NCI-H2081 (cell line): ENCODE results near the gene SNRPA1.
A peak's percentile ranks its signal among the peaks of the same experiment; 100 is the strongest.
"Not testable (repeated sequence)": the region's sequence is repeated elsewhere in the genome, so short reads cannot be mapped to it uniquely, and the experiment has no call there.

Experiments used
- DNase-seq, 2 experiments: peaks; one replicate each; lab custom pipeline; 2025; lab: John Stamatoyannopoulos, UW

SNRPA1 gene

DNA sequence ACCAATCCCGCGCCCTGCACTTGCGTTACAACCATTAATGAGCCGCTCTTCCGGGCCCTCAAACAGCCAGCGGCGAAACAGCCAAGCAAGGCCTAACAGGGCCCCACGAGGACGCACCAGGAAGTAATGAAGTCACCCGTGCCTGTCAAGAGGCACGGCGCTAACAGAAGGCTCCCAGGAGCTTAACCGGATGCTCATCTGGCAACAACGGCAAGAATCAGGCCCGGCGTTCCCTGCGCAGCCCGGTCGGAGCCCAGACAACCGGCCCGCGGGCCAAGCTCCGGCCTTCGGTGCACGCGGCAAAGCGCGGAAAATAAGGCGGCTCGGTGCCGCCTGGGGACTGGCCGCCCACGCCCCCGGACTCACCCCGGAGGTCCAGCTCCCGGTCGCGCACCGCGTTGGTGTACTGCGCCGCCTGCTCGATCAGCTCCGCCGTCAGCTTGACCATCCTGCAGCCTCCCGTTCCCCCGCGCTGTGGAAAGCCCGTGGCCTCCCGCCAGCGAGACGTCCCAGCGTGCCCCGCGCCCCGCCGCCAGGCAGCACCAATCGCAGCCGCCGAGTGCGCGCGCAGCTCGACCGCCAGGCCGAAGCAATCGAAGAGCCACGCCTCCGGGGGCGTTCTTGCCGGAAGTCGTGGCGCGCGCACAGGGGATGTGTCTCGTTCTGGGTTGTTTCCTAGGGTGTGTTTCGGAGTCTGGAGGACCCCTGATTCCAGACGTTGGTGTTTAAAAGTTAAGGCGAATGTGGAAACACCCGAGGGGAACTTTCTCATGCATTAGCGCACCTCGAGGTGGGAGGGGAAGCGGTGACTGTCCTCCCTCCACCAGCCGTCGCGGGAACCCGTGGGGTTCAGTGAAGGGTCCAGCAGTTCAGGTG, at the start of gene SNRPA1:
TSS of gene SNRPA1 (minus strand) at position 518 of the 876 bp plus-strand sequence. CDS start at position 448, 70 bp downstream.
- DNase-seq: peak; percentile 91 to 96

GRCh38 chr15:101342056-101342455, 47.0 kb upstream of the SNRPA1 start:
- DNase-seq: no peak

DNA sequence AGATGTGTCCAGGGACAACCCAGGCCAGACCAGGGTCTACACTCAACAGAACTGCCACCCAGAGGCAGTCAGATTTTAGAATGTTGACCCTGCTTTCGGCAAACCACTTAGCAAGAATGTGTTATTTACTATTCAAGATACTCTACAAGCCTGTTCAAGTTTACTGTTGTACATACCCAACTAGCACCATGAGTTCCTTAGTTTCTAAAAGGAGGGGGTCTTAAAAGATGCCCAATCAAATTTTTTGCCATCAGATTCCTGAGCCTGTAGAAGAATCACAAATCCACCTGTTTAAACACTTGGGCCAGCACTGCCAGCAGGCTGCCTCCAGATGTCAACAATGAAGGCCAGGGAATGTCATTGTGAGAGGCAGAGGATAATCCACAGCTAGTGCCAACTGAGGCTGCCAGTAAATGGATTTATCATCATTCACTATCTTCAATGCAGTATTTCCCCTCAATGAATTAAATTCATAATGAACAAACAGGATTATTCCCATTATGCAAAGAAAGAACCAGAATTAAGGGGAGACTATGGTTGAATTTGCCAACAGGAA, 43.5 kb upstream of the SNRPA1 start:
- no peak for DNase-seq

DNA sequence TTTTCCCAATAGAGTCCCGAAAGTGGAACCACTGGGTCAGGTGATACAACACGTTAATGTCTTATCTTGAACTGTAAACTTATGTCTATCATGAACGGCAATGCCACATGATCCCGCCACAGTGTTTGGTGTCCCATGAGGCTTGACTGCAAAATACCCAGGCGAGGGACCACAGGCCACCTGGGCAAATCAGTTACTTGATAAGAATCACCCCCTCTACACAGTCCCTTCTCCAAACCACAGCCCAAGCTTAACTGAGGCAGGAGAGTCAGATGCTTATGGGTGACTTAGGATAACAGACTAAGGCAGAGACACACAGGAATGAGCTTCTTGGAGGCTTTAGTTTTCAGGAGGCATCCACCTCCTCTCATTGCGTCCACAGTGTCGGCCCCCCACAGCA, 42.9 kb upstream of the SNRPA1 start:
- DNase-seq: no peak

DNA sequence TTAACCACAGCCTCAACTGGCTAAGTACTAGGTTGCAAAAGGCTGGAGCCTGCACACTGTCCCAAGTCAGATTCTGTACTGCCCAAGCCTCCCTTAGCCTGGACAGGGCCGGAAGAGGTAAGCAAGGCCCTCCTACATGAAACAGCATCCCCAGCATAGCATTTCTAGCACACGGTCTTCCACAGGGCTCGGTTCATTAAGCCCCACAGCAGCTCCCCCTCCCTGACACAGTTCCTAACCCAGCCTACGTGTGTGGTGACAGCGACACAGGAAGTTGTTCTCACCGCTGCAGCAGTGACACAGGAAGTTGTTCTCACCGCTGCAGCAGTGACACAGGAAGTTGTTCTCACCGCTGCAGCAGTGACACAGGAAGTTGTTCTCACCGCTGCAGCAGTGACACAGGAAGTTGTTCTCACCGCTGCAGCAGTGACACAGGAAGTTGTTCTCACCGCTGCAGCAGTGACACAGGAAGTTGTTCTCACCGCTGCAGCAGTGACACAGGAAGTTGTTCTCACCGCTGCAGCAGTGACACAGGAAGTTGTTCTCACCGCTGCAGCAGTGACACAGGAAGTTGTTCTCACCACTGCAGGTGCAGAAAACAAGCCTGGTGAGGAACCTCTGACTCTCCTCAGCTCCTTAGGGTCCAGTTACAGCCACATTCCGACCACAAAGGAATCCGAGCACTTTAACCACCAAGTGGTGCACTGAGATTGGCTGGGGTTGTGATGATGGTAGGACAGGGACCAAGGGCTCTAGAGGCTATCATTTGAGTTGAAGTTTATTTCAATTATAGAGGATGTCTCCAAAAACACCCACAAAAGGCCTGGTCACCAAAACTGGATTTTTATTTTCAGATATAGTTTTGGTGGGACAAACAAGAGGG, 39.1 kb upstream of the SNRPA1 start:
- not testable (repeated sequence) for DNase-seq

GRCh38 chr15:101332061-101332467, 37.0 kb upstream of the SNRPA1 start:
- no peak for DNase-seq

DNA sequence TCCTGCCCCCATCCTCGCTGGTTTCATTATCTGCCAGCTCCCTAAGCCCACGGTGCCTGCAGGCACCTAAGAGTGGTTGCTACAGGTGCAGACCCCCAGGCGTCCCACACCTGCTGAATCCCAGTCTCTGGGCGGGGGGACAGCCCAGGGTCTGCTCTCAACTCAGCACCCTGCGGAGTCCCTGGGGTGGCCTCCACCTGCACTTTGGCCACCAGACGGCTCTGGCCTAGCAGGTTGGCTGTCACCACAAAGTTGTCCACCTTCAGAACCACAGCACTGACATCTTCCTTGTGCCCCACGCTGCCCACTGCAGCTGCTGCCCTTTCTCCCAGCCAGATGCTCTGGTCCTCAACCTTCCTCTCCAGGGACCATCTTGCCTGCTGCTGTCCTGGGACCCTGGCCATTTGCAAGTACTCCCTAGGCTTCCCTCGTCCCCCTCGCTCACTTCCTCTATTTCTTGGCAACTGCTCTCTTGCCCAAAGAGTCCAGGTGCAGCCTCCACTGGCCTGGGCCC, 34.9 kb upstream of the SNRPA1 start:
- DNase-seq: no peak

DNA sequence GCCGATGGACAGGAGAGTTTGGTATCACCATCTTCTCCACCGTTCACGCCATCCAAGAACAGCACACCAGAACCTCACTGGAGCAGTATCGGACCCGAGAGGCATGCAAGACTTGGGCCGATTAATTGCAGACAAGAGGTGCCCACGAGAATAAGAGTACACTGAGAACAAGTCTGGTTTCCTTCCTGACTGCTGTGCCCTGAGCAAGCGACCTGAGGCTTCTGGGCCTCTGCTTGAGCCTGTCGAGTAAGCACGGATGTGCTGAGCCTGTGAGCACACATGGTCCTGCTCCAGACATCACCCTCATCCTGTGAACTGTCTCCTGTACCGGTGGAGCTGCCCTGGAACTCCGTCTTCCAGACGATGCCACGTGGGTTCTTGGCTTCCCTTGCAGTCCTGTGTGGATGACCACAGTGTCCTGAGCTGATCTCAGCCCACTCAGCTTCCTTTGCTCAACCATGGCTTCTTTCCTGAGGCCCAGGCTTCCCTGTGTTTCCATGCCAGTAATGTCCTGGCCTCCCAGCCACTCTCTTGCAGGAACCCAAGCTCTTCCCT, 34.3 kb upstream of the SNRPA1 start:
- no peak for DNase-seq

GRCh38 chr15:101328001-101328400, 33.0 kb upstream of the SNRPA1 start:
- DNase-seq: no peak

- DNase-seq: no peak
Measured at GRCh38 chr15:101327147-101327740, 32.2 kb upstream of the SNRPA1 start.

DNA sequence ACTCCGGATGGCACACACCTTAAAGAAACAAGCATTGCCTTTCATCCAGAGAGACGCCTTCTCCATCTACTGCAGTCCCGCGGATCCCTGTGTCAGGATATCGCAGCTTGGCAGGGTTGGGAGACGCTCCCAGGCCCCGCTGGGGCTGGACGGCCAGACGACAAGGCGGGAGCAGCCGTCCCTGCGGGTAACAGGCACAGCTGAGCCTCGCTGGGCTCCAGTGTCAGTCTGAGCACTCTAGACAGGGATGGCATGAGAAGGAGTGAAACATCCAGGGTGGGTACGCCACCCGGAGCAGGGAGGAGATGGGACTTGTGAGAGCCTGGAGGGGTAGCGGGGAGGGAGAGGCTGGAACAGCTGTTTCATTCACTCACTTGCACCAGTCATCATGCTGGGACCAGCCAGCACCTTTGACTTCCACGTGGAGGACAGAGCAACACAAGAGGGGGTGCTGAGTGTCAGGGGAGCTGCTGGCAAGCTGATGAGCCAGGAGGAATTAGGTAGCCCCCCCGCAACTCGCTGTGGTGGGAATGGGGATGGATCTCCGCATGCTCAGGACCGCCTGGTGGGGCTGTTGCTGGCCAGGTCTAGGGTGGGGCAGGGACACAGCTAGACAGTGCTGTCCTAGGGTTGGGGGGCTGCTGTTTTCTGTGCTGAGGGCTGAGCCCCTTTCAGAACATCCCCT, 31.6 kb upstream of the SNRPA1 start:
- no peak for DNase-seq

DNA sequence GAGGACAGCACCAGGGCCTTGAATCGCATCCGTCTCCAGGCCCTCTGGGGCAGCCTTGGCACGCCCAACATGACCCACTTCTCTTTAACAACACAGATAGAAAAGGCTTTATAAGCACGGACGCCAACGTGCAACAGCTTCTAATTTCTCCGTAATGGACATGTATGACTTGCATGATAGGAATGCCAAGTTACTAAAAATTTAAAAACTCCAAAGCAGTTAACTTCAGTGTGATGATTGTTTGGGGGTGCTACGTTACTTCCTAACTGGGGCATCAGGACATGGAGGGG, 30.9 kb upstream of the SNRPA1 start:
- no peak for DNase-seq

DNA sequence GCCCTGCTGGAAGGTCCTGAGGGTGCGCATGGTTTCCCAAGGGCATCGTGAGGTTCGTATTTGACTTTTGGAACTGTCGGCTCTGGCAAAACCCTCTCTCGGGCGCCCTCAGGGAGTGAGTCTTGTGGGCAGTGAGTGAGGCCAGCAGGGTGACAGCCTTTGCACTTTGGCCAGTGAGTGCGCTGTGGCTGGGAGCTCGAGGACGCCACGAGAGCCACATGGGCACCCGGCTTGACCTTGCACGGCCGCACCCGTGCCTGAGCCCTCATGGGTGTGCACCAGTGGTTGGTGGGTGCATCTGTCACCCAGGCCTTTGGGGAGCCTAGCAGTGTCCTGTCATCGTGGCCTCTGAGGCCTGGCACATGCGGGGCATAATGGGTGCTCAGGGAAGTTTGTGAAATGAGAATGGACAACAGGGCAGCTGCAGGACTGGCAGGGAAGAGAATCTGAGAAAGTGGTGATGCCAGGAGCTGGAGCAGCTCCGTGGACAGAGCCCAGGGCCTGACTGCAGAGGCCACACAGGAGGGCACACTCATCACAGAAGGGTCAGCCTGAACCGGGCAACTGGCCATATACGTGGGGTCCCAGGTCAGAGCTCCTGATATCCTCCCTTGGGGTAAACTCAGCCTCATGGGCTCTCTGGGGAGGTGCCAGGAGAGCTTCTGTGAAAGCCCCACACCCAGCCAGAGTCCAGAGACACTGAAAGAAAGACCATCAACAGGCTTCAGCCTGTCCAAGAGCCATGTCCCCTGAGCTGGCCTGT, 30.4 kb upstream of the SNRPA1 start:
- DNase-seq: no peak

DNA sequence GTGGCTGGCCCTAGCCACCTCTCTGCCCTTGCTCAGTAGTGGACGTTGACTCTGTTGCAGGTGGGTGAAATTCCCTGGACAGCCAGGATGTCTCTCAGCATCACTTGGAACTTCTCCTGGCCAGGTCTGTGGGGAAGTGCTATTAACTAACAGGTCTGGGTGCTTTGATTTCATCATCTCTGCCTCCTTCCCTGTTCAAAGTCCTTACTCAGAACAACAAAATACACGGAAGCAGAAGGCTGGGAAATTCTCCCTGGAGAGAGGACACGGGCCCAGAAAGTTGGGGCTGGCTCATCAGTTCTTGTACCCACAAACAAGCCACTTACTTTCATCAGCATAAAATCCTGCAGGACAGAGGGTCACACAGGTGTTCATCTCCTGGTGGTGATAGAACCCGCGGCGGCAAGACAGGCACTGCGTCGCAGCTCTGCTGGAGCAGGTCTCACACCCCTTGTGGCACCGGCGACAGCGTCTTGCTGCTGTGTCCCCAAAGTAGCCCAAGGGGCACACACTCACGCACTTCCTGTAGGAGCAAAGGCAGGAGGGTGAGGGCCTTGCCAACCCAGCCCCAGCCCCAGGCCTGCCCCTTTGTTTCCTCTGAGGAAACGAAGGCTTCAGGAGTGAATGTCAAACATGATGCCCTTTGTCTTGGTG, 29.6 kb upstream of the SNRPA1 start:
- no peak for DNase-seq

- no peak for DNase-seq
Measured at GRCh38 chr15:101323793-101324523, 28.9 kb upstream of the SNRPA1 start.

- no peak for DNase-seq
Measured at GRCh38 chr15:101322854-101323477, 27.9 kb upstream of the SNRPA1 start.

DNA sequence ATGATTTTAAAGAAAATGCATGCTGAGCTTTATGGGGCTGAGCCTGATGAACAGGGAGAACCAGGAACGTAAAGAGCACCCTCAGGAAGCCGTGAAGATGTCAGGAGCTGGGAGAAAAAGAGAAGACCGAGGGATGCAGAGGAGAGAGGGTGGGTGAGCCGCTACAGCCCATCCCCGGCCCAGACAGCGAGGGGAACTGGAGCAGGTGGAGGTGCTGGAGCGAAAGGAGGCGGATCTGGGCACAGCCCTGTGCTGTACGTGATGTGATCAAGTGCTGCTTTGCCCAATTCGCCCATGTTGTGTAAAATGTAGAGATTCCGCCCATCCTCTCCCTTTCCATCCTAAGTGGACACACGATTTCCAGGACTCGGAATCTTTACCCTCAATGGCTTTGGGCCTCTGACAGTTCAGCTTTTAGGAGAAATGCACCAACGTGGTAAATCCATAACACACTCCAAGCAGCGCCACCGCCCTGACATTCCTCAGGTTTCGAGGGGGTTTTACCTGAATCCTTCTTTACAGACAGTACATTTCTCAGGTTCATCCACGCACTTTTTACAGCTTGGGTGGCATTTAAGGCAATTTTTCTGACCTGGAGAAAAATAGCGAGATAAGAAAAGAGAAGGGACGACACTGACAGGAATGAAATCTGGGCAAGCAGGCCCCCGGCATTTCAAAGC, 27.1 kb upstream of the SNRPA1 start:
- no peak for DNase-seq

DNA sequence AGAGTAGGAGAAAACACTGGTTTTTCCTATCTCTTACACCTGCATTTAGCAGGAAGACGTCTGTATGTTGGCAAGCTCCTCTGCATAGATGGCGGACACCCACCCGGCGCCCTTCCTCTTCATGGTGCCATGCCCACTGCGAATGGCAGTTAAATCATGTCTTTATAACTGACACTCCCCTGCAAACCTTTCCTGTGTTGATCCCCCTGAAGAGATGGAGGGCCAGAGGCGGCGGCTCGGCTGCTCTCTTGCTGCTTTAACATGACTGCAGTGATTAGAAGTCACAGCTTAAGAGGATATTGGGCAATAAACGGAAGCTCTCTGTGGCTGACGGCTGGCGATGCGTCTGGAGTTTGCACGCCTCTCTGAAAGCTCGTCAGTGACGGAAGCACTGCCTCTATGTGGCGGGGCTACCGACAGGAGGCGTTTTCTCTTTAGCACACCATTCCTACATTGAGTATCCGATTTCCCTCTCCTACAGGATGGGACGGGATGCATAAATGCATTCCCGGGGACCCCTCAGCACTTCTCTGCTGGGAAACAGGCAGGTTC, 25.5 kb upstream of the SNRPA1 start:
- no peak for DNase-seq
